GM19372 (cell line): Measurements from ENCODE around the gene GPR156.

Experiments used
- ATAC-seq: cut with Tn5 transposase; IDR thresholded peaks from one replicate; pipeline ENCODE4 v1.9.1; 2021; ENCODE audit warnings: mild to moderate bottlenecking, low read depth, moderate library complexity; ENCODE audit not compliant: unreplicated experiment

GPR156 gene

DNA sequence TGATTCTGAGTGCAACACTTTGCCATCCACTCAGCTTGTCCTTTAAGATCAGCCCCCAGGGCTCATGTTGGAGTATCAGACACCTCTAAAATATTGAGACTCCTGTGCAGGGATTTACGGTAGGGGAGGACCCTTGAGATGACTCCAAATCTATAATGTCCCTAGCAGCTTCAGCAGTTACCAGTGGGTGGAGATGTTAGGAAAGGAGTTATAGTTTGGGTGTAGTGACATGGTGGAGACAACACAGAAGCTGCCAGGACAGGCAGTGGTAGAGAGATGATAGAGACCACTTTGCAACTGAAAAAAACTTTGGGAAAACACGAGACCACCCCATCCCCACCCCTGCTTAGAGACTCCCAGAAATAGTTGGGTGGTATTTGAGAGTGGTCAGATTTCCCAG, 147.5 kb downstream of the GPR156 start:
- no peak for ATAC-seq

DNA sequence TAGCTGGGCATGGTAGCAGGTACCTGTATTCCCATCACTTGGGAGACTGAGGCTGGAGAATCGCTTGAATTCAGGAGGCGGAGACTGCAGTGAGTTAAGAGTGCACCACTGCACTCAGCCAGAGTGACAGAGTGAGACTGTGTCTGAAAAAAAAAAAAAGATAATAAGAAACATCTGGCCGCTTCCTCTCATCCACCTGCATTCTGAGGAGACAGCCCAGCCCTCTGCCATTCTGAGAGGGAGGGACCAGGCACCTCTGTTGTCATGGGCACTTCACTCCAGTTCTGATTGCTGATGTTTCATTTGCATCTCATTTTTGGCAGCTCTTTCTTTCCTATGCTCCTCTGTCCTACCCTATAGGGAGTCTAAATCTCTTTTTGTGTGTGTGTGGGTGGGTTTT, 154.4 kb downstream of the GPR156 start:
- no peak for ATAC-seq

DNA sequence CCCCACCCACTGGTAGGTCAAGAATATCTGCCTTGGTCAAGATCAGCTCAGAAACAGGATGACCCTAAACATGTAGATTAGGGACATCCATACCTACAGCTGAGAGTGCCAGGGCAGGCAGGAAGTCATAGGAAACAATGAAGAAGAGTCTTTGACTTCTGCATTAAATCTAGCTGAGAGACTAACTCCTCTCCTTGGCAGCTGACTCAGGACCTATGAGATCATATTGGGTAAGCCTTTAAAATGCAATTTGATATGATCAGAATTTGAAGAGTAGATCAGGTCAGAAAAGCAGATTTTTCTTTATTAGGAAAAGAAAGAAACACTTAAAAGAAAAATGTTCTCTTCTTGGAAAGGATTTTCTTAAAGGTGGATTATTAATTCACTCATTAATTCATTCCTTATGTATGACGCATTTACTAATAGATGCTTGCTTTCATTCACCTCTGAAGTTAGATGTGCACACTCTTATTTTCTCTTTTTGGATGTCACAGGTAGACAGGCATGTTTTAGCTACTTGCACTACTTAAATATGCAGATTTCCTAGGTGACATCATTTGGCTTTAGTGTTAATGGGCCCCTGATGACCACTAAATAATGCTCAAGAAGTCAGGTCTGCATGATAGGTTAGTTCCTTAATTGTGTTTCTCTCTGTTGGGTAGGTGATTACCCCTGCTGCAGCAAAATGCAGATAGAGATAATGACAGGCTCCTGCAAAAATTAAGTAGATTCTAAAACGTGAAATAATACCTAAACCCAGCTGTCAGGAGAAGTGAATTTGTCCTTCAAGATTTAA, 155.1 kb downstream of the GPR156 start:
- ATAC-seq: no peak

DNA sequence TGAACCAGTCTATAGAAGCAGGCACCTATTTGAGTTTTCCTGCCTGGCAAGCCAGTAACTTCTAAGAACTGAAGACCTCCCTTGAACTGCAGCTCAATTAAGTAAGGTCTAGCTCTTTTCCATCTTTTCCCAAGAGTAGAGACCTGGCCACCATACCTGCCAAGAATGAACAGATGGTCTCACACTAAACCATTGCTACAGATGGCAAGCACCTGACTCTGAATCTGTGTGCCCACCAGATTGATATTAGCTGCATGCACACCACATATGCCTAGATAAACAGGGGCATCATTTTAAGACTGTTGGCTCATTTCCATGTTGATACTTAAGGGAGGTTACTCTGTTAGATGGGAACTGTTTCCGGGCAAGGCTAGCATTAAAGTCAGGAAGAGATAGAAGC, 156.0 kb downstream of the GPR156 start:
- no peak for ATAC-seq

DNA sequence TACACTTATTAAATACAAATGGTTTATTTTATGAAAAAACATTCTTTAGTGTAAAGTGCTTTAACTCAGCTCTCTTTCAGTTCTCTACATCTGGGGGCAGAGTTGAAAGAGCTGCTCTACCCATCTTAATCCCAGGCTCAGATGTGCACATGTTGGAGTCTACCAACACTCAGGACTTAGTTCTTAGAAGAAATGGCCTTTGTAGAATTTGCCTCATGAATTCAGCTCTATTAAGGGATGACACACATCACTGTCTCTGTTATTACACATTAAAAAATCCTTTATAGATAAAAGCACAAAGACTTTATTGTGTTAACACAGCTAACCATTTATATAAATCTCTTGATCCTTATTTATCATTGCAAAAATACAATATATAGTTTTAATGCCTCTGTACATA, 159.0 kb downstream of the GPR156 start:
- no peak for ATAC-seq

DNA sequence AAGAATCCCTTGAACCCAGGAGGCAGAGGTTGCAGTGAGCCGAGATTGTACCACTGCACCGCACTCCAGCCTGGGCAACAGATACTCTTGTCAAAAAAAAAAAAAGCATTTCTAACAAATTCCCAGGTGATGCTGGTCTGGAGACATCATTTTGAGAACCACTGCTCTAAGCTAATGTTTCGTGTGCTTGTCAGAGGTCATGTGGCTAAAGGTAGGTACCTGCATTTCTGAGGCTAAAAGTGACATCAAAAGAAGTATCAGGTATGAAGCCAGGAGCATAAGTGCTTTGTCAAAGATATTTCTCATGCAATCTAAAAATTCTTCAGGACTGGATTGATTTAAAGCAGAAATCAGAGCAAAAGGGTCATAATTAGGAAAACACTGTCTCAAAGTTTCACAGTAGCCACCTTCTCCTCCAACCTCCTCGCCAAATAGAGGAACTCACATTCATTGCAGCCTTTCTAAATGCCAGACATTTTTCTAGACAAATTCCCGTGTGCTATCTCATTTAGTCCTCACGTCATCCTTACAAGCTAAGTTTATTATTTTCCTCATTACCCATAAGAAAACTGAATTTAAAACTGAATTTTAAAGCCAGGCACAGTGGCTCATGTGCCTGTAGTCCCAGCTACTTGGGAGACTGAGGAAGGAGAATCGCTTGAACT, 165.0 kb downstream of the GPR156 start:
- ATAC-seq: no peak
